HG02943 (cell line): Measurements from ENCODE around the gene B9D2.

Source experiments
- ATAC-seq: cut with Tn5 transposase; IDR thresholded peaks from one replicate; pipeline ENCODE4 v1.9.1; 2021; ENCODE audit warnings: mild to moderate bottlenecking, low read depth, moderate library complexity; ENCODE audit not compliant: unreplicated experiment

The B9D2 gene

DNA sequence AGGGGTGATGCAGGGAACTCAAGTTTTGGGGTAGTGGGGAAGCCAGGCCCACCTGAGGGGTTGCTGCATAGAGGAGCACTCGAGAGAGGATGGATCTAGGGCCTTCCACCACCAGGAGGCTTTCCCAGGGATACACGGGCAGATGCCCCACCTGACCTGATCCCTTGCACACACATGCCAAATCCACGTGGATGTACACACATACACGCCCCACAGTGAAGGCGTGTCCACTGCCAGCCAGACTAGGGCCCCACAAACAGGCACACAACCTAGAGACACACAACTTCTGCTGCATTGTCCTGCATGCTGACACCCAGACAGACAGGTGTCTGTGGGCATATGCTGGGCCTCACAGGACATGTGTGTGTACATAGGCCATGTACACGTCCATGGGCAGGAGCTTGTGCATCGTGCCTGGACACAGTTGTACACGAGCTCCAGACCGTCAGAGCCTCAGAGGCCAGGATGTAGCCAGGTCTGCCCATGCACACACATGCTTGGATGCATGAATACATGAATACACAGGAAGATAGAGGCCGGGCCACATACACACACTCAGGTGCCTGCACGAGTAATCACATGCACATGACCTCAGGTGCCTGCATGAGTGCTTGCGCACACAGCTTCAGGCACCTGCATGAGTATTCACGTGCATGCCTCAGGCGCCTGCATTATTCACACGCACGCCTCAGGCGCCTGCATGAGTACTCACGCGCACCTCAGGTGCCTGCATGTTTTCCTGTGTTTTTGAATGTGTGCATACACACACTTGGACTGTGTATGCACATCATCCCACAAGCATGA lies 45.1 kb downstream of the B9D2 start:
- ATAC-seq = no peak

GRCh38 chr19:41316306-41316920 lies 47.5 kb downstream of the B9D2 start:
- no peak for ATAC-seq

DNA sequence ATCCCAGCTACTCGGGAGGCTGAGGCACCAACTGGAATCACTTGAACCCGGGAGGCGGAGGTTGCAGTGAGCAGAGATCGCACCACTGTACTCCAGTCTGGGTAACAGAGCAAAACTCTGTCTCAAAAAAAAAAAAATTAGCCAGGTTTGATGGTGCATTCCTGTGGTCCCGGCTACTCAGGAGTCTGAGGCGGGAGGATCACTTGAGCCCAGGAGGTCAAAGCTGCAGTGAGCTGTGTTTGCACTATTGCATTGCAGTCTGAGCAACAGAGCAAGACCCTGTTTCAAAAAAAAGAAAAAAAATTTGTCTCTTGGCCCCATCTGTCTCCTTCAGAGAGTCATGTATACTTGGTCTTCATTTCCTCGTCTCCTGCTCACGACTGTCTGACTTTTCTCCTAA lies 52.3 kb downstream of the B9D2 start:
- ATAC-seq = no peak

- ATAC-seq = no peak
Measured at GRCh38 chr19:41311072-41311471, 52.9 kb downstream of the B9D2 start.

GRCh38 chr19:41310033-41310831 lies 53.7 kb downstream of the B9D2 start, which contains the start of gene CCDC97:
CCDC97 (plus strand) TSS chr19:41310172; CDS start chr19:41310311, 139 bp downstream.
- peak; percentile 63 for ATAC-seq

GRCh38 chr19:41309180-41310032 lies 54.5 kb downstream of the B9D2 start:
- no peak for ATAC-seq

GRCh38 chr19:41308450-41309179 lies 55.3 kb downstream of the B9D2 start:
- no peak for ATAC-seq

- ATAC-seq = no peak
Measured at GRCh38 chr19:41307954-41308449, 55.9 kb downstream of the B9D2 start.

DNA sequence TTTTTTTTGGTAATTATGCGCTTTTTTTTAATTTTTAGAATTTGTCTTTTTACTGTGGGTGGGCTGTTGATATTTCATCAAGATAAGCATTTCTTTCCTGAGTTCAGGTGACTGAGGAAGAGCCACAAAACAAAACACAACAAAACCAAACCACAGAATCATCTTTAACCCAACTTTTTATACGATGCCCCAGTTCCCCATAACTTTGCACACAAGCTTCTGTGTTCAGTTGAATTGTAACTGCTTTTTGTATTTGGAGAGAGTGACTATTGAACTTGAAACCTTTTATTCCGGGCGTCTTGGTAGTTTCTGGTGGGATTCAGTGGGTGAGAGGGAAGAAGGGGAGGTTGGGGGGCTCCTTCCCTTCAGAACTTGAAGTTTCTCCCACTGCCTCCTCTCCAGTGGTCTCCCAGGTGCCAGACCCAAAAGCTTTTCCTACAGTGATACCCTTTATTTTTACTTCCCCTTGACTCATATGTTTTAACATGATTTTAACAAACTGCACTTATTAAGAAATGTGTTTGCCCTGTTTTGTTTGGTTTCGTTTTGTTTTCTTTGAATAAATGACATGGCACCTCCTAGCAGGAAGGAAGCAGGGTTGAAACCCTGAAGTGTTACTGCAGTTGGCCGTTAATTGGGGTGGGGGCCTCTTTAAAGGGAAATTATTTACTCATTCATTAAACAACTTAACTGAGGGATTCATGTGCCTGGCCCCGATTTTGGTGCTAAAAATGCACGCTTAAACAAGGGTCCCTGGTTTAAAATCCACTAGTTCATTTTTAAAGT lies 56.7 kb downstream of the B9D2 start:
- no peak for ATAC-seq

DNA sequence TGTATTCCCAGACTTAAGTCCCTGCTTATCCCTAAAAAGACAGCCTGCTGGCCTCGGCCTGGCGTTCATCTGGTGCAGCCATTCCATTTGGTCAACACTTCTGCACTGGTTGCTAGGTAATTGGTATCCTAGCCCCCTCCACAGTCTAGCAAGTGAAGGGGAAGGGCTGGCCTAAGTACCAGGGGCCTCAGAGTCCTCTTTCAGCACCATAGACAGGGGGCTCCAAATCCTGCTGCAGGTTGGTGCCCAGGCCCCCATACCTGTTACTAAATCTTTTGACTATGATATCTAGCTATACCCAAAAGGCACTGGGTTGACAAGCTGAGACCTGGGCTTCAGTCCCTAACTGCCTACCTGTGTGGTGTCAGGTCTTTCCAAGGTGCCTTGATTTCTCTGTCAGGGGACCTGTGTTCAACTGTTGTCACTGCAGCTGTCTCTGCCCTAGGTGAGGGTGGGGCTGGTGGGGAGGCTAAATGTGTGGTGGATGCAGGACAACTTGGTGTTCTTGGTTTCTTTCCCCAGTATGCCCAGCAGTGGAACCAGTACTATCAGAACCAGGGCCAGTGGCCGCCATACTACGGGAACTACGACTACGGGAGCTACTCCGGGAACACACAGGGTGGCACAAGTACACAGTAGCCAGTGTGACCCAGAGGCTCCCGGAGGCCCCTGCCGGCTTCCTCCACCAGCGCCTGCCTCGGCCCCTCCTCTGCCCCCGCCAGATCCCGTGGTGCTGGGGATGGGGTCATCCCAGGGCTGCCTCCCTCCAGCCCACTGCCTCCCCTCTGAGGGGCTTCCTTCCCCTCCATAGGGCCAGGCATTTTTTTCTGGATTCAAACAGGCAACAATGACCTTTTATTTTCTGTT lies 57.8 kb downstream of the B9D2 start:
- ATAC-seq = no peak

- ATAC-seq = no peak
Measured at GRCh38 chr19:41304706-41305483, 59.1 kb downstream of the B9D2 start.
